SU-DHL-6 (cell line): ENCODE data around the gene VRK3.

Experiments
- CTCF ChIP-seq: fragments of 200-600 bp; sonication (generic); IDR thresholded peaks from one replicate; pipeline ENCODE4 v1.5.1; 2017; ENCODE audit warnings: antibody characterized with exemption, mild to moderate bottlenecking, low read length, moderate library complexity; ENCODE audit not compliant: insufficient read depth, poor library complexity, severe bottlenecking
- EZH2phosphoT487 ChIP-seq: fragments of 200-600 bp; sonication (generic), shearing (Covaris generic); conservative IDR thresholded peaks from 2 replicates; pipeline ENCODE4 v1.6.1; 2018; ENCODE audit warnings: mild to moderate bottlenecking, antibody characterized with exemption, low read length, moderate library complexity, mixed read lengths

- TF ChIP-seq CTCF (no peak), EZH2phosphoT487 (no peak)
Observed at GRCh38 chr19:49984491-49984890, 40.7 kb downstream of the VRK3 start.
